Trophoblast cell (in vitro differentiated cells and primary cell): ENCODE results near the gene TH.

ENCODE experiments used
- DNase-seq, 2 donors: peaks; one replicate each; pipeline ENCODE4 v3.0.0-alpha.2; 2016
- H2AFZ ChIP-seq: 2 replicates; pipeline ENCODE4 v1.6.1; 2013; ENCODE audit warnings: low read length, moderate library complexity, mild to moderate bottlenecking; ENCODE audit not compliant: insufficient read depth, poor library complexity
- H2AK5ac ChIP-seq: 2 replicates; pipeline ENCODE4 v1.6.1; 2013; ENCODE audit warnings: mild to moderate bottlenecking, low read length
- H2BK120ac ChIP-seq: 2 replicates; pipeline ENCODE4 v1.6.1; 2013; ENCODE audit warnings: low read length, mild to moderate bottlenecking, moderate library complexity; ENCODE audit not compliant: insufficient read depth, poor library complexity
- H2BK12ac ChIP-seq: 2 replicates; pipeline ENCODE4 v1.6.1; 2013; ENCODE audit warnings: mild to moderate bottlenecking, low read length, moderate library complexity
- H2BK5ac ChIP-seq: 2 replicates; pipeline ENCODE4 v1.6.1; 2013; ENCODE audit warnings: low read length, low read depth, moderate library complexity, mild to moderate bottlenecking; ENCODE audit not compliant: poor library complexity
- H3K14ac ChIP-seq: 2 replicates; pipeline ENCODE4 v1.6.1; 2013; ENCODE audit warnings: mild to moderate bottlenecking, low read length
- H3K18ac ChIP-seq: 2 replicates; pipeline ENCODE4 v1.6.1; 2013; ENCODE audit warnings: mild to moderate bottlenecking, low read length
- H3K23ac ChIP-seq: 2 replicates; pipeline ENCODE4 v1.6.1; 2013; ENCODE audit warnings: low read length
- H3K27ac ChIP-seq: 2 replicates; pipeline ENCODE4 v1.5.1; 2013; ENCODE audit warnings: low read depth, mild to moderate bottlenecking, inconsistent platforms, low read length, moderate library complexity
- H3K27me3 ChIP-seq: 2 replicates; pipeline ENCODE4 v1.6.1; 2013; ENCODE audit warnings: inconsistent platforms, mild to moderate bottlenecking, low read length, moderate library complexity; ENCODE audit not compliant: insufficient read depth
- H3K36me3 ChIP-seq, 2 experiments: 1 replicate in 1 of 2; 2 replicates in 1 of 2; pipeline ENCODE4 v1.6.1; 2013; ENCODE audit warnings: low read length in 2 of 2, mild to moderate bottlenecking in 2 of 2, moderate library complexity in 1 of 2; ENCODE audit not compliant: insufficient read depth in 2 of 2, control insufficient read depth in 1 of 2
- H3K4ac ChIP-seq: 2 replicates; pipeline ENCODE4 v1.6.1; 2013; ENCODE audit warnings: low read depth, mild to moderate bottlenecking, low read length, moderate library complexity
- H3K4me1 ChIP-seq, 2 experiments: 1 replicate in 1 of 2; 2 replicates in 1 of 2; pipeline ENCODE4 v1.6.1; 2013; ENCODE audit warnings: low read length in 2 of 2, mild to moderate bottlenecking in 2 of 2, moderate library complexity in 1 of 2; ENCODE audit not compliant: insufficient read depth in 2 of 2, control insufficient read depth in 1 of 2
- H3K4me2 ChIP-seq: 2 replicates; pipeline ENCODE4 v1.6.1; 2013; ENCODE audit warnings: inconsistent platforms, mild to moderate bottlenecking, low read length, moderate library complexity
- H3K4me3 ChIP-seq: 2 replicates; pipeline ENCODE4 v1.5.1; 2013; ENCODE audit warnings: mild to moderate bottlenecking, low read depth, low read length, inconsistent platforms
- H3K79me1 ChIP-seq: one replicate; pipeline ENCODE4 v1.6.1; 2013; ENCODE audit warnings: low read length
- H3K79me2 ChIP-seq: 2 replicates; pipeline ENCODE4 v1.6.1; 2013; ENCODE audit warnings: low read length, mild to moderate bottlenecking; ENCODE audit not compliant: control insufficient read depth, insufficient read depth, poor library complexity
- H3K9ac ChIP-seq: 2 replicates; pipeline ENCODE4 v1.6.1; 2013; ENCODE audit warnings: mild to moderate bottlenecking, low read length
- H3K9me3 ChIP-seq: 2 replicates; pipeline ENCODE4 v1.6.1; 2013; ENCODE audit warnings: low read depth, mild to moderate bottlenecking, control low read depth, inconsistent platforms, low read length; ENCODE audit not compliant: insufficient read depth
- H4K12ac ChIP-seq: 2 replicates; pipeline ENCODE4 v1.6.1; 2013; ENCODE audit warnings: low read depth, mild to moderate bottlenecking, low read length, moderate library complexity
- H4K8ac ChIP-seq: 2 replicates; pipeline ENCODE4 v1.6.1; 2013; ENCODE audit warnings: low read depth, mild to moderate bottlenecking, low read length, moderate library complexity
- H4K91ac ChIP-seq: one replicate; pipeline ENCODE4 v1.6.1; 2013; ENCODE audit warnings: low read depth, mild to moderate bottlenecking, low read length, moderate library complexity
- WGBS: extraction: QIAGEN DNeasy Blood & Tissue Kit; methylation state at CpG from one replicate; pipeline ENCODE4 v1.1.7; 2013; ENCODE audit warnings: missing lambda C conversion rate; ENCODE audit not compliant: insufficient read length, insufficient coverage; ENCODE audit errors: extremely low coverage; 5-methylcytosine and 5-hydroxymethylcytosine counted together

The TH gene

DNA sequence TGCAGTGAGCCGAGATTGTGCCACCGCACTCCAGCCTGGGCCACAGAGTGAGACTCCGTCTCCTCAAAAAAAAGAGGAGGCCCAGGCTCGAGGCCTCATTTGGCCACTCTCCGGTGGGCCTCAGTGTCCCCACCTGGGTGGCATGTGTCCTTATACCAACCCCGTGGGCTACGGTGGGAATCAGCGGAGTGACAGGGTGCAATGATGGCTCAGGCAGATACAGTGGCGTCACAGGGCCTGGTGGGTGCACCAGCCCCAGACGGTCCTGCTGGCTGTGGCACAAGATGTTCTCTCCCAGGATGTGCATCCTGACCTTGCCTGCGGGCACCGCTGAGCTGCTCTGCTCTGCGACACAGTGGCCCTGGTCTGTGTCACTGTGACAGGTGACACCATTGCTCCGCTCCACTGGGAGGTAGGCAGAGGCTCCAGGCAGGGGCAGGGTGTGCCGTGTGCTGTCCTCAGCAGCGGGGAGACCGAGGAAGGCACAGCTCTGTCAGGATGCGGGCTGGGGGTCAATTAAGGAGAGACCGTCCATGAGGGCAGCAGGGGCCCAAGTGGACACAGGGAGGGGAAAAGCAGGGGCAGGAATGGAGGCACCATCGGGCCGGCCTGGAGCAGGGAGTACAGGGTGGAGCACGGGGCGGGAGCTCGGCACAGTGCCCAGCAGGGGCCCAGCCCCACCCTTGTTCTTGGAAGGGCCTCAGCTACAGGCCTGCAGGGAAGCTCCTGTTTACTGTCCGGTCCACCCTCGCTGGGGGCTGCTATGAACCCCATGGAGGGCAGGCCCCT is 21.7 kb upstream of the TH start:
- Histone ChIP-seq H2AFZ (no peak overlapping the region), H3K9ac (no peak overlapping the region), H3K36me3 (no peaks in the 10 kb centered on the region), H4K12ac (no peak overlapping the region), H3K4me1 (no peaks in the 10 kb centered on the region), H3K14ac (no peak overlapping the region), H3K27me3 (no peaks in the 10 kb centered on the region), H3K79me2 (no peaks in the 10 kb centered on the region), H3K23ac (no peak overlapping the region), H4K8ac (no peak overlapping the region), H2AK5ac (no peak overlapping the region), H2BK12ac (no peak overlapping the region), H2BK120ac (no peak overlapping the region), H3K27ac (no peak overlapping the region), H3K4me3 (no peak overlapping the region), H3K4ac (no peak overlapping the region), H3K9me3 (no peaks in the 10 kb centered on the region), H3K18ac (no peak overlapping the region), H4K91ac (no peak overlapping the region), H3K79me1 (no peaks in the 10 kb centered on the region), H2BK5ac (no peak overlapping the region), H3K4me2 (no peak overlapping the region)
- WGBS: no CpG with 5 or more reads among the region's 26 CpGs
- DNase-seq: peak in 1 of 2 donors; percentile 35

DNA sequence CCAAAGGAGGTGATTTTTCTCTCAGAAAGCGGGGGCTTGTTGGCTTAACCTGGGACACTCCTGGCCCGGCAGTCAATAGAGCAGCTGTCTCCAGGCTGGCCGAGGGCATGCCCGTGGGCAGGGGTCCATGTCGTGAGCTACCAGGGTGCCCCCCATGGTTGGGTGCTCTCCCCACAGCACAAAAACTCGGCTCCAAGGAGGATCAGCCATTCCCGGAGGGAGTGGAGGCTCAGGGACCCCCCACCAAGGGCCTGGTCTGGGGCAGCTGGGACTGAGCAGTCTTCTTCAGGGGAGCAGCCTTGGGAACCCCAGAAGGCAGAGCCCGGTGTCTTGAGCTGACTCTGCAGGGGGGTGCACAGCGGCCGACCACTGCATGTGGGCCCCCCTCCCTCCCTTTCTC is 20.8 kb upstream of the TH start:
- Histone ChIP-seq H2AFZ (no peak overlapping the region), H3K4ac (no peak overlapping the region), H3K4me2 (no peak overlapping the region), H2BK12ac (no peak overlapping the region), H3K18ac (no peak overlapping the region), H4K8ac (no peak overlapping the region), H2BK5ac (no peak overlapping the region), H3K79me2 (no peaks in the 10 kb centered on the region), H3K4me3 (no peak overlapping the region), H3K27ac (no peak overlapping the region), H3K36me3 (no peaks in the 10 kb centered on the region), H3K9ac (no peak overlapping the region), H3K14ac (no peak overlapping the region), H3K9me3 (peaks cover 6% of the 10 kb centered on the region), H2BK120ac (no peak overlapping the region), H3K27me3 (no peaks in the 10 kb centered on the region), H3K23ac (no peak overlapping the region), H3K79me1 (no peaks in the 10 kb centered on the region), H3K4me1 (no peaks in the 10 kb centered on the region), H2AK5ac (no peak overlapping the region), H4K91ac (no peak overlapping the region), H4K12ac (no peak overlapping the region)
- WGBS: no CpG with 5 or more reads among the region's 10 CpGs
- no peak for DNase-seq

DNA sequence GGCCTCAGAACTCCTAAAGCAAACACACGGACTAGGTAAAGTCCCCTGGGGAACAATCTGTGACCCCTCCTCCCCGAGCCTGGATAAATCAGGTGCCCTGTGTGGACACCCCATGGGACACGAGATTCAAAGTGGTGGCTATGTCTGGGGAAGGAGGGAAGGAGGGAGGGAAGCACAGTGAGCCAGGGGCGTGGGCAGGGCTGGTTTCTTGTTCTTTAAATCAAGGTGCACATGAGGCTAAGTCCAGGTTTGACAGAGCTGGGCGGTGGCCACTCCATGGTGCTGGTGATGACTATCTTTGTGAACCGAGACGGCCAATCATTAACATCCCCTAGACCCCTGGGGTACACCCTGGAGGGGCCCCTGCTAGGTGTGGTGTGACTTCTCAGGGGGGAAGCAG is 20.3 kb upstream of the TH start:
- Histone ChIP-seq H2AK5ac (no peak overlapping the region), H4K91ac (no peak overlapping the region), H3K79me1 (no peaks in the 10 kb centered on the region), H3K27me3 (no peaks in the 10 kb centered on the region), H3K4ac (no peak overlapping the region), H2BK12ac (no peak overlapping the region), H2BK5ac (no peak overlapping the region), H3K23ac (no peak overlapping the region), H3K14ac (no peak overlapping the region), H3K4me1 (no peaks in the 10 kb centered on the region), H2AFZ (no peak overlapping the region), H3K36me3 (no peaks in the 10 kb centered on the region), H2BK120ac (no peak overlapping the region), H3K4me2 (no peak overlapping the region), H4K12ac (no peak overlapping the region), H3K79me2 (no peaks in the 10 kb centered on the region), H3K4me3 (no peak overlapping the region), H3K9ac (no peak overlapping the region), H3K18ac (no peak overlapping the region), H4K8ac (no peak overlapping the region), H3K9me3 (peaks cover 11% of the 10 kb centered on the region), H3K27ac (no peak overlapping the region)
- WGBS: no CpG with 5 or more reads among the region's 7 CpGs
- DNase-seq: no peak

DNA sequence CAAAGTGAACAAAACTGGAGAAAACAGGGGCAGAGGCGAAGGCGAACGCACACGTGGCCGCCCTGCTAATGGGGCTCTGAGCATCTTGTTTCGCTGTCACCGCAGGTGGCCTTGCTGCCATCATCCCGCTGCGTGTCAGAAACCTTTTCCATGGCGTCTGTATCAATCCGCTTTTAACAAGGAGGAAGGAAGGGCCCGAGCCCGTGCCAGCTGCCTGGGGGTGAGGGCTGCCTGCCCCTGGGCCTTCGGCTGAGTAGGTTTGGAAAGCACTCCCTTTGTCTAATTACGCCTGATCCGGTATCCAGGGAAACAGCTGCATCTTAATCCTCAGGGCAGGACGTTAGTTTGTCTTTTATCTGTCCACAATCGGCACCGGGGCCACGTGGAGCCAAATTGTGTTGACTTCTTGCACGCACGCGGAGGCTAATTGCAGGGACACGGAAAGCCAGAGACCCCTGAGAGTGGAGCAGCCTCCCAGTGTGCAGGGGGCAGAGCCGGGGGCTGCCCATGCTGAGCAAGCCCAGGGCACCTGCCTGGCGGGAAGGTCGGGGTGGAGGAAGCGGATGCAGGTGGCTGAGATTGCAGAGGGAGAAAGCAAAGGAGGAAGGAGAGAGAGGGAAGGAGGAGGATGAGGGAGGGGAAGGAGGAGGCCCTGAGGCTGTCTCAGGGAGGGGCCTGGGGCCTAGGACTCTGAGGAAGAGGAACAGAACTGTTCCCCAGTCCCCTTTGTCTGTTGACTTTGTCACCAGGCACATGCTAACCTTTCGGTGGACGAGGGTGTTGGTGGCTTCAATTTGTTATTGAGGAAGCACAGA is 19.2 kb upstream of the TH start:
- no peak overlapping the region for H2AK5ac ChIP-seq

More for the DNA sequence above, 19.2 kb upstream of the TH start:
- H3K36me3 ChIP-seq: no peaks in the 10 kb centered on the region
- H2BK5ac ChIP-seq: no peak overlapping the region
- peaks cover 11% of the 10 kb centered on the region for H3K9me3 ChIP-seq
- no peak for DNase-seq
- WGBS: no CpG with 5 or more reads among the region's 30 CpGs
- H3K14ac ChIP-seq: no peak overlapping the region
- H3K23ac ChIP-seq: no peak overlapping the region
- no peak overlapping the region for H3K27ac ChIP-seq
- no peak overlapping the region for H3K18ac ChIP-seq
- H3K4me1 ChIP-seq: no peaks in the 10 kb centered on the region
- no peak overlapping the region for H3K9ac ChIP-seq
- H3K4ac ChIP-seq: no peak overlapping the region
- H2BK12ac ChIP-seq: no peak overlapping the region
- no peak overlapping the region for H4K8ac ChIP-seq
- H2BK120ac ChIP-seq: no peak overlapping the region
- H3K4me2 ChIP-seq: no peak overlapping the region
- no peak overlapping the region for H4K91ac ChIP-seq
- H4K12ac ChIP-seq: no peak overlapping the region
- H3K4me3 ChIP-seq: no peak overlapping the region
- no peaks in the 10 kb centered on the region for H3K27me3 ChIP-seq
- no peak overlapping the region for H2AFZ ChIP-seq
- H3K79me1 ChIP-seq: no peaks in the 10 kb centered on the region
- no peaks in the 10 kb centered on the region for H3K79me2 ChIP-seq
